Body of pancreas (tissue), 4 donors: ENCODE results near the gene STRIP2.

ENCODE experiments used
- POLR2A ChIP-seq, 3 donors: fragments of 450-650 bp; IDR thresholded peaks; one replicate each; pipeline ENCODE4 v1.6.1; 2016; ENCODE audit warnings: antibody characterized with exemption in 3 of 3, mild to moderate bottlenecking in 2 of 3
- TF ChIP-seq, protein P1 (sequence below), 7 experiments: fragments of 450-650 bp in 4 of 7; fragments of 200-600 bp in 3 of 7; sonication (generic) in 3 of 7; IDR thresholded peaks; one replicate each; pipeline ENCODE4 v1.5.1; 2016 to 2019; ENCODE audit warnings: antibody characterized with exemption in 7 of 7

- TF ChIP-seq, protein P1, sequence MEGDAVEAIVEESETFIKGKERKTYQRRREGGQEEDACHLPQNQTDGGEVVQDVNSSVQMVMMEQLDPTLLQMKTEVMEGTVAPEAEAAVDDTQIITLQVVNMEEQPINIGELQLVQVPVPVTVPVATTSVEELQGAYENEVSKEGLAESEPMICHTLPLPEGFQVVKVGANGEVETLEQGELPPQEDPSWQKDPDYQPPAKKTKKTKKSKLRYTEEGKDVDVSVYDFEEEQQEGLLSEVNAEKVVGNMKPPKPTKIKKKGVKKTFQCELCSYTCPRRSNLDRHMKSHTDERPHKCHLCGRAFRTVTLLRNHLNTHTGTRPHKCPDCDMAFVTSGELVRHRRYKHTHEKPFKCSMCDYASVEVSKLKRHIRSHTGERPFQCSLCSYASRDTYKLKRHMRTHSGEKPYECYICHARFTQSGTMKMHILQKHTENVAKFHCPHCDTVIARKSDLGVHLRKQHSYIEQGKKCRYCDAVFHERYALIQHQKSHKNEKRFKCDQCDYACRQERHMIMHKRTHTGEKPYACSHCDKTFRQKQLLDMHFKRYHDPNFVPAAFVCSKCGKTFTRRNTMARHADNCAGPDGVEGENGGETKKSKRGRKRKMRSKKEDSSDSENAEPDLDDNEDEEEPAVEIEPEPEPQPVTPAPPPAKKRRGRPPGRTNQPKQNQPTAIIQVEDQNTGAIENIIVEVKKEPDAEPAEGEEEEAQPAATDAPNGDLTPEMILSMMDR (IDR thresholded peaks at IDR 0.05), result no peak
- TF ChIP-seq POLR2A (IDR thresholded peaks at IDR 0.05), result no peak
Measured at GRCh38 chr7:129532375-129532774, 98.1 kb downstream of the STRIP2 start.
